Left lobe of liver (tissue), 2 donors: ENCODE results near the gene KAZN. TPM values are rescaled to one million over a fixed set of nuclear protein-coding genes. Genes with fewer than 3 reads are reported as not detected.

ENCODE experiments used
- ATAC-seq: fragments of 200-7000 bp; cut with Tn5 transposase; one replicate; pipeline ENCODE4 v1.9.1; 2020; ENCODE audit warnings: mild to moderate bottlenecking, moderate library complexity
- DNase-seq: peaks from one replicate; pipeline ENCODE4 v3.0.0-alpha.2; 2020; ENCODE audit warnings: low spot score
- total RNA-seq: library from RNA; stranded (reverse); gene quantifications from one replicate; pipeline ENCODE4 v1.2.1, GENCODE V29; 2021
- donor health status: DM: no; HTN: no; CAD: no; lungs with moderate emphysema.
- donor health status: DM: no; HTN: yes; CAD: no.

The KAZN gene
- total RNA-seq, 1 donor from 2014 or later, result 4.4 TPM

DNA sequence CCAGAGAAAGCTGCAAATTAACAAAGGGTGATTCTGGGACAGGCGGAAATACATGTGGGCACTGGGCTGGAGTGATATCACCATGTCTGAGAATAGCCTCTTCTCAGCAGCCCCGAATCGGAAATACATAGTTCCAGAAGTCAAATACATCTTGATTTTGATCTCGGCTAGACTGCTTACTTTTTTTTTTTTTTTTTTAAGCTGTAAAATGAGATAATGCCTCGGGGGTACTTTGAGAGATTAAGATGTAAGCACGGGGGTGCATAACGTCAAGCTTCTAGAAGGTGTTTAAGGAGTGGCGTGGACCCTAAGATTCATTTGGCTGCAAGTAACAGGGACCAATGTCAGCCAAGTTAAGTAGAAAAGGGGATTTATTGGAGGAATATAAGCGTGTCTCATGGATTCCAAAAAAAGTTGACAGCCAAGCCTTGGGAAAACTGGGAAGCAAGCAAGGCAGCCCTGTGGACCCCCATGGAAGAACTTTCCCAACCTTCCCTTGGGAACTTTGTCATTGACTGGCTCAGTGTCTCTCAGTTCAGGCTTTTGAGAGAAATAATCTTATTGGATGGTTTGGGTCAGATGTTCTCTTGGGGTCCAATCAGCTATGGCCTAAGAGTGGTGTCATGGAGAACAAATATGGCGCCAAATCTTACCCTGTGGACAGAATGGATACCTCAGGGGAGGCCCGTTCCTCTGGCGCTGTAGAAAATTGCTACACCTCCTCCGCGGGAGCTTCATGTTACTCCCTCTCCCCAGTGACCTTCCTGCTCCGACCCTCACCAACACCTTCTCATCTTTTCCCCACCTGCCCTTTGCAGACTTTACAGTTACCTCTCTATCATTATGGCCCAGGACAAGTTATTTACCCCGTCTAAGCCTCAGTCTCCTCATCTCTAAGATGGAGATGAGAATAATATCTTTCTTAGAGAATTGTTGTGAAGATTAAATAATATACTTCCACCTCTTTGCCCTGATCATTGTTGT lies 186.6 kb downstream of the KAZN start:
- ATAC-seq (no peak), DNase-seq (no peak)

DNA sequence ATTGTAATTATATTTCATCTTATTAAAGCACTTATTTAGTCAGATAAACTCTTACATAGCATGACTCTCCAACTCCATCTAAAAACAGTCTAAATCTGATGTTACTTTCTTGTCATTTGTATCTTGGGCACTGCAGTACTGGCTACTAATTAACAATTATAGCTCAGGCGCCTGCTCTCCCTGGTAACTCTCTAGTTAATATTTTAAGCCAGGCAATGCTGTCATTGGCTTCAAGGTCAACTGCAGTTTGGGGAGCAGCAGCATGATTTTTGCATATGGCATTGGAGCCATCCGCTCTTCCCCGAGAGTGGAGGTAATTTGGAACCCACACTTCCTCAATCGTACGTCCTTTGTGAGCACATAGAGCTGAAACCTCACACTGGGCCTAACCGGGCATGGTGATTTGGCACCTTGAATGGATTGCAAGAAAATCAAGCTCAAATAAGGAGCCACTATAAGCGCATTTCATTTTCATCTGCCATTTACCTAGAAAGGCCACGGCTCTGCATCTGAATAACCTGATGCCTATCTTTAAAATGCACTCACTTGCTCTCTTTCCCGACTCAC lies 187.7 kb downstream of the KAZN start:
- no peak for ATAC-seq
- DNase-seq, result no peak

DNA sequence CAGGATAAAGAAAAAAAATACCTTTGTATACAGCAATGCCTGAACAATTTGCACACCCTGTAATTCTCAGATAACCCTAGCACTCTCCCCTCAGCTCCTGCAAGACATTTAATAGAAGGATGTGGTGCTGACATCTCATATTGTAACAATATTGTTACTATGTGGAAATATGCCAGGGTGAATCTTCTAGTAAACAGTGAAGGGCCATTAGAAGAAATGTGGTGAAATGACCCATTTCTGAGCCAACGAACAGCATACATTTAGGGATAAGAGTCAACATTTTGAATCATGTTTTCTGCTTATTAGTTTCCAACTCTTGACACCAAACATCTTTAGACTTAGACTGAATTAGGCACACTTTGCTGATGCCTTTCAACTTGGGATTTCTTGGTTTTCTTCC lies 188.2 kb downstream of the KAZN start:
- DNase-seq (no peak), ATAC-seq (no peak)

DNA sequence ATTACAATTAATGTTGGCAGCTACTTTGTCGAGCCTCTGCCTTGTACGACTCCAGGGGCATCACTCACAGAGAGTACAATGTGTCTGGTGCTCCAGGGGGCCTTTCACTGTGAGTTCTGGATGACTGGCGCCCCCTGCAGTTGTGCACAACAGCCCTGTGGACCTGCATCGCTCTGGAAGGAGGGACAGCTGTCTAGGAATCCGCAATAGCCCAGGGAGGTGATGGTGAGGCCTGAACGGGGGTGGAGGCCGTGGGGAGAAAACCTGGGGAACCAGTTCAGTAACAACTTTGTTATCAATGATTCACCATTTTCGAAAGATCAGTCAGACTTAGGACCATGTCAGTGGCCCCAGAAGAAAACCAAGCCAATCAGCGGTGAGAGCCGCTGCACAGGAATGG lies 189.1 kb downstream of the KAZN start:
- DNase-seq, result no peak
- ATAC-seq, result no peak

DNA sequence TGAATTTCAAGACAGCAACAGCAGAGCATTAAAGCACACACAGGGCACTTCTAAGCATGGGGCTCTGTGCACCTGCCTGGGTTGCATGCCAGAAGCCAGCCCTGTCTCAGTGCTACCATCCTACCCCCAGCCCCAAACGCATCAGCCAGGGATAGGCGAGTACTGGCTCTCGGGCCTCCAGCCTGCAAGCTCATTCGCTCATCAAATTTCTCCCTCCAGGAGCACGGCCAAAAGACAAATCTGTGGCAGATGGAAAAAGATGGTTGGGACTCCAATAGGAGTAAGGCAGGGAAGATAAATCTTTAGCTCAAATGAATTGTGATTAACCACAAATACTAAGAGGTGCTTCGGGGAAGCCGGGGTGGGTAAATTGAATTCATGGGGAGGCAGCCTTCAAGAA lies 189.6 kb downstream of the KAZN start:
- DNase-seq (no peak), ATAC-seq (no peak)

DNA sequence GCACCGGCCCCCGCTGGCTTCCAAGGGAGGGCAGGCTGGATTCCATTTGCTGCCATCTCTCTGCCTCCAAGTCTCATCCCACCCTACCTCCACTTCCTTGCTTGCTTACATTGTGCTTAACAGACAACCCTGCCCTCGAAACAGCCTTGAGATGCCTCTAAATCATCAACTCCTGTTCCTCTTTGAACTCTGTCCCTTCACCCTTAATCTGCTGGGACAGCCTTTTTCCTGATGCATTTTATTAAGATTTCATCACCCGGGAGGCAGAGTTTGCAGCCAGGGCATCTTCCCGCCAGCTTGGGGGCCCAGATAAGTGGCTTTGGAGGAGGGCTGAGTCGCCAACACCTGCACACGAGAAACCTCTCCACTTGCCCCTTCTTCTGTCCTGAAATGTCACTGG lies 192.5 kb downstream of the KAZN start:
- DNase-seq (no peak), ATAC-seq (no peak)

DNA sequence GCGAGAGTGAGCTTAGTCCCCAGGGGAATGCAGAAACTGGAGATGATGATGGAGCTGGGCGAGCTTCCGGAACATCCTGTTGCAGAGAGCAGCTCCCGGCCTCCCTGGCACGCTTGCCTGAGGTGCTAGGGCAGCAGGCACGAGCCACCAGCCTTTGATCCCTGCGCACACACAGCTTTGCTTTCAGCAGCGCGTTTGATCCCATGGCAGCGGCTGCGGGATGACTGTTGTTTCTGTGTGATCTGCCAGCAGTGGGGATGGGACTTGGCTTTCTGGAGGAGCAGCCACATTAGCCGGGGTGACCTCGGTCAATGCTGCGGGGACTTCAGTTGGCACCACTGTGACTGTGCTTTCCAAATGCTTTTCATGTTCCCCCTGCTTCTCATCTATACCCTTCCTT lies 193.2 kb downstream of the KAZN start:
- no peak for ATAC-seq
- no peak for DNase-seq

DNA sequence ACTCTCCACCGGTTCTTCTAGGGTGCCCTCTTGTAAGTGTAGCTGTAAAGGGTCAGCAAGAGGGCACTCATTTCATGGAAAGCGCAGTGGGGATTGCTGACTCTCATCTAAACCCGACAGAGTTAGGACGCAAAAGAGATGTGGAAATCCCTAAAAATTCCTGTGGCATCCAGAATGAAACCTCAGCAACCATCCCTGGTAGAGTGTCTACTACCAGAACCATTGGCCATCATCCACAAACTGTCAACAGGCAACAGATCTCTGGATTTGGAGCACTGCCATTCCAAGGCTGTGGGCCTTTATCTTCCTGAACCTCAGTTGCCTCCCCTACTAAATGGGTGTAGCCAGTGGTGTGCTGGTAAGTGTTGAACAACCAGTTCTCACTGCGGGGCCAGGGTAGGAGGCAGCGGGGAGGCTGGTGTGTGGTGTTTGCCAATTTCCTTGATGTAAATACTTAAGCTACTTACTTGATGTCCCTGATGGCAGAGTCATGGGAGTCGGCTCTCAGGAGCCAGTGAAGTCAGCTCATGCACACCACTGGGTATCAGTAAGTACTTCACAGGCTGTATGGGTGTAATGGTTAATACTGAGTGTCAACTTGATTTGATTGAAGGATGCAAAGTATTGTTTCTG lies 195.8 kb downstream of the KAZN start:
- no peak for DNase-seq
- no peak for ATAC-seq

DNA sequence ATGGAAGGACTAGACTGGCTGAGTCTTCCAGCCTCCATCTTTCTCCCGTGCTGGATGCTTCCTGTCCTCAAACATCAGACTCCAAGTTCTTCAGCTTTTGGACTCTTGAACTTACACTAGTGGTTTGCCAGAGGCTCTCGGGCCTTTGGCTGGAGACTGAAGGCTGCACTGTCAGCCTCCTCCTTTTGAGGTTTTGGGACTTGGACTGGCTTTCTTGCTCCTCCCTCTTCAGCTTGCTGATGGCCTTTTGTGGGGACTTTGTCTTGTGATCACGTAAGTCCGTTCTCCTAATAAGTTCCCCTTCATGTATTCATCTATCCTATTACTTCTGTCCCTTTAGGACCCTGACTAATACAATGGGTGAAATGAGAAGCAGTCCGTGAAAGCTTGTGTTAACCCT lies 196.4 kb downstream of the KAZN start:
- DNase-seq (no peak), ATAC-seq (no peak)

DNA sequence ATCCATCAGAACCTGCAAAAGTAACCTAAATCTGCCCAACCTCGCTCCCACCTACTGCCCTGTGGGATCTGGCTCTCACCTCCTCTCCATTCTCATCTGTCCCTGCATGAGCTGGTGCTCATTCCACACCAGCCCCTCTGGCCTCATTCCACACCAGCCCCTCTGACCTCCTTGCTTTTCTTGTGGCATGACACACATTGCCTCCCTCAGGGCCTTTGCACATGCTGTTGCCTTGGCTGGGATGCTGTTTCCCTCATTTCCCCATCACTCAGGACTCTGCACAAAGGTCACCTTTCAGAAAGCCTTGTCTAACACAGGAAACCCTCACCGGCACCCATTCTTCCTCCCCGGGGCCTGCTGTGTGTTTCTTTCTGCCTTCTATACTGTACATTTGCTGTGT lies 197.1 kb downstream of the KAZN start:
- DNase-seq, result no peak
- no peak for ATAC-seq

DNA sequence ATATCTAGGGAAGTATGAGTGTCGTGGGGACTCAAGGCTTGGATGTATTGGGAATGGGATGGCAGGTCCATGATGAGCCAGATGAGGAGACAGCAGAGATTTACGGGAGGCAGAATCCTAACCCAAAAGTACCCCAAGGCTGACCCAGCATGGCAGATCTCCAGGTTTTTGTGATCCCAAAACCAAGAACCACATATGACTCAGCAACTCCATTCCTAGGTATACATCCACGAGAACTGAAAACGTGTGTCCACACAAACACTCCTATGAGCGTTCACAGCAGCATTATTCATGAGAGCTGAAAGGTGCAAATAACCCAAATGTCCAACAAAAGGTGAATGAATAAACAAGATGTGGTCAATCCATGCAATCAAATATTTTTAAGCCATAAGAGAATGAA lies 201.5 kb downstream of the KAZN start:
- no peak for ATAC-seq
- no peak for DNase-seq

DNA sequence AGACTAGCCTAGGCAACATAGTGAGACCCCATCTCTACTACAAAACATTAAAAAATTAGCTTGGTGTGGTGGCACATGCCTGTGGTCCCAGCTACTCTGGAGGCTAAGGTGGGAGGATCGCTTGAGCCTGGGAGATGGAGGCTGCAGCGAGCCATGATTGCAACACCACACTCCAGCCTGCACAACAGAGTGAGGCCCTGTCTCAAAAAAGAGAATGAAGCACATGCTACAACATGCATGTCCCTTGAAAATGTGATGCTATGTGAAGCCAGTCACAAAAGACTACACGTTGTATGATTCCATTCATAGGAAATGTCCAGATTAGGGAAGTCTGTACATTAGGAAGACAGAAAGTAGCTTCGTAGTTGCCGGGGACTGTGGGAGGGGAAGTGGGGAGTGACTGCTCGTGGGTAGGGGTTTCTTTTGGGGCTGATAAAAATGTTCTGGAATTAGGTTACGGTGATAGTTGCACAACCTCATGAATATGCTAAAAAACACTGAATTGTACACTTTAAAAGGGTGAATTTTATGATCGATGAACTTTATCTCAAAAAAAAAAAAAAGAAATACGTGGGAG lies 202.1 kb downstream of the KAZN start:
- no peak for DNase-seq
- no peak for ATAC-seq

DNA sequence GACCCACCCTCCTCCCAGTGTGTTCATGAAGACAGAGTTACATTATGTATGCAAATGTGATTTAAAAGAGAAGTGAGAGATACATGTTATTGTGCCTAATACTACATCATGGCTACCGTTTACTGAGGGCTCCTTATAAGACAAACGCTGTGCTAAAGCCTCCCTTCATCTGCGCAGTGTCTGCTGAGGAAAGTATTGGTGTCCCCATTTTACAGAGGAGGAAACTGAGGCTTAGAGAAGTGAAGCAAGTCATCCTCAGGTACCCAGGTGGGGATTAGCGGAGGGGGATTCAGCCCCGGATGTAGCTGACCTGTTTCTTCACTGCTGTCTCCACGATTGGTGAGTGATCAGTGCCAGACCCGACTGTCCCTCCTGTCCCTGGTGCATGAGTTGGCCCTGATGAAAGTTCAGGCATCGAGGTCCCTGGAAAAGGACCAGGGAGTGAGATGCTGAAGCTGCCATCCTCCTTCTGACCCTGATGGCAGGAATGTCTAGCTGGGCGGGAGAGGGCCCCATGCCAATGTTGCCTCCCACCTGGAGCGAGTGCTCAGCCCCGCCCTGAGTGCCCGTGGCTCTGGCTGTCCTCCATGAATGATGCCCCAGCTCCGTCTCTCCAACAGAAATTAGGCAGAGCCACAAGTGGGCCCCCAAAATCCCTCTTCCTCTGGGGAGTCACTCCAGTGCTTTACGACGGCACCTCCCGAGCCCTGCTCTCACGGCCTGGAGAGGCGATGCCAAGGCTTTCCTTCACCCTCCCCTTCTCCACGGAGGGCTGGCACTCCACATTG lies 204.7 kb downstream of the KAZN start:
- ATAC-seq, result no peak
- no peak for DNase-seq

DNA sequence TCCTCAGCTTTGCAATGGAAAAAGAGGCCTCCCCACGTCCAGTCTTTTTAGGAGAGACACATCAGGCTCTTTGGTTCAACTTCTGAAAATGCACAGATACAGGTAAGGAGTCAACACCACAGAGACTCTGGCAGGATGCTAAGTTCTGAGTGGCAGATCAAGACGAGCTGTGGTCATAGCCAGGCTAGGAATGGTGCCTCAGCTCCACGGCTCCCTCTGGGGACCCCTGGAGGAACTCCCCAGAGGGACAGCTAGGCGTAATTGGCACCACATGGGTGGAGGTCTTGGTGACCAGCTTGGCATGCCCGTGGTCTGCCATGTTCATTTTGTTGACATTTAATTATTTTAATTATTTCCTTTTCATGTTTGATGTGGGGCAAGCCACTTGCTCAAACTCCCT lies 206.1 kb downstream of the KAZN start:
- ATAC-seq, result no peak
- no peak for DNase-seq

DNA sequence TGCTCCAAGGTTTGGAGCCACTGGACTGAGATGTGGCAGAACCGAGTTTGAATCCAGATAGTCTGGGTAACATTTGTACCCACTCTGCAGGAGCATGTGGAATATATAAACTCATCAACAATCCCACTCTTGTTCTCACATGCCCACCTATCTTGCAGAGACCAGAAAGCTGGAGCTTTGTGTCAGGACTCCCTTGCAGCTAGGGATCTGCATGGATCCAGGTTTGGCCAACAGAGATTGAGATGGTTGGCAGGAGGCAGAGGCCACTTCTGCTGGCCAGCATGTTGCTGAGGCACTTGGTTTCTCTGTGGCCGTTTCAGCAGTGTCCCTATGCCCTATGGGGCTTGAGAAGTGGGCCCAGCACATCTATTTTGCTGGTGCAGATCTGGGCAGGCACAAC lies 208.3 kb downstream of the KAZN start:
- DNase-seq (no peak), ATAC-seq (no peak)

DNA sequence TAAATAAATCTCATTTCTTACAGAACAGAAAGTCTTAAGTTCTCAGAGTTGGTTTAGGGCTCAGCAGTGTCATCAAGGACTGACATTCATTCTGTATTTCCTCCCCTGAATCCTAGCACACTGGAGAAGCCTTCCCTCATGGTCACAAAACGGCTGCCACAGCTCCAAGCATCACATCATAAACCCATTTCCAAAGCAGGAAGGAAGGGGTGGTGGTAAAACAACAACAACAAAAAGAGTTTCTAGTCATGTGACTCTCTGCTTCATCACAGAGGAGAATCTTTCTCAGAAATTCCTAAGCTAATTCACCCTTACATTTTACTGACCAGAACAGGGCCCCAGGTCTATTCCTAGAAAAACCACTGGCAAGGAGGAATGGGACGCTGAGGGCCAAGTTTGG lies 210.3 kb downstream of the KAZN start:
- ATAC-seq, result no peak

DNA sequence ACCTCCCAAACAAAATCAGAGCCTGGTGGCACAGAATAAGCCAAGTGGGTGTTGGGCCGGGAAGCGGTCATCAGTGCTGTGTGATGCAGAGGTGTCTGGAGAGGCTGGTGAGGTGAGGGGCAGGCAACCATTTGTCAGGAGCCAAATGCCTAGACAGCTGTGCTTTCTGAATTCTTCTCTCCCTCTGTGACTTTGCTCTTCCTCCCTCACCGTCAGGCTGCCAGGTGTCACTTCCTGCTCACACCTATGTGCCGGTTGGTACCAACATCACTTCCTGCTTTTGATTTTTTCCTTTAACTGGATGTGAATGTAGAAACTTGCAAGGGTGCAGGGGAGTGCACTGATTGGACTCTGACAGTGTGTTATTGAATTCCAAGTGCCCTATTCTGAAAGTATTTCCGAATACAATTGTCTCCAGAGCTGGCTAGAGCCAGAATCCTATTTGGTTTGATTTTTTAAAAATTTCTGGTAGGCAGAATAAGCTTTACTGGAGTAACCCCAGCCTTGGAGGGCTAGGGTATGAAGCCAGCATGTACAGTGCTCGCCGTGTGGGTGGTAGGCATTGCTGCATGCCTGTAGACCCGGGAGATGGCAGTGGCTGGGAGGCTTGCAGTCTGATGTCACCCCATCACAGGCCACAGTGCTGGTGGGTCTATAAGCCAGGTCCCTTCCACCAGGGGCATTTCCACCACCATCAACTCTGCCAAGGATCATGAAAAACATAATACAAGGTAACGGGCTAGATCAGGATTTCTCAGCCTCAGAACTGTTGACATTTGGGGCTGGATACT lies 210.9 kb downstream of the KAZN start:
- ATAC-seq, result no peak
- DNase-seq, result no peak

More for the DNA sequence above, 210.3 kb downstream of the KAZN start:
- no peak for DNase-seq

DNA sequence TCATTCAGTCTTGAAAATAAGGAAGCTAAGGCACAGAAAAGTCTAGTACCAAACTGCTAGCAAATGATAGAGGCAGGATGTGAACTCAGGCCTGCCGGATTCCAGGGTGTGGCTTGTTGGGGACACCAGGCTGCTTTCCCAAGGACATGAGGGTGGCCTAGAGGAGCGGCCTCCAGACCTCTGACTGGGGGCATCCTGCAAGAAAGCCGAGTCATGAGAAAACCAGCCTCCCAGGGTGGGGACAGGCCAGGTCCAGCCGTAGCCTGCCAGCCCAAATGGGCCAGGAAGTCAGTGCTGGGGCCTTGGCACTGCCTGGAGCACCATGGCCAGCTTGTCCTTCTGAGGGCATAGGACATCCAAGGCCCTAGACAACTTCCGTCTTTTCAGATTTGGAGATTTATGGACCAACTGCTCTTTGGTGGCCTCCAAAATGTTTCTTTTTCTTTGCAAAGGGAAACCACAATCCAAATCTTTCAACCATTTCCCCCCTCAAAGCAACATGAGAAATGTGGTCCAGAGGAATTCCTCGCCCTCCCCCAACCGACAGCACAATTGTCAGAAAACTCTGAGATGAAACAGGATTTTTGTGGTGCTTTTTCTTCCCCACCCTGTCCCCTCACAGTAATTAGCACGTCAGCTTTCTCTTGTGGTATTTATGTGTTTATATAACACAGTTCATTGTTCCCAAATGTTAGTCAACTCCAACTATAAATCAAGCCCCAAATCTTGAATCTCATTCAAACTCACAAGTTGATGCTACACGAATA lies 212.3 kb downstream of the KAZN start:
- DNase-seq (no peak), ATAC-seq (no peak)

DNA sequence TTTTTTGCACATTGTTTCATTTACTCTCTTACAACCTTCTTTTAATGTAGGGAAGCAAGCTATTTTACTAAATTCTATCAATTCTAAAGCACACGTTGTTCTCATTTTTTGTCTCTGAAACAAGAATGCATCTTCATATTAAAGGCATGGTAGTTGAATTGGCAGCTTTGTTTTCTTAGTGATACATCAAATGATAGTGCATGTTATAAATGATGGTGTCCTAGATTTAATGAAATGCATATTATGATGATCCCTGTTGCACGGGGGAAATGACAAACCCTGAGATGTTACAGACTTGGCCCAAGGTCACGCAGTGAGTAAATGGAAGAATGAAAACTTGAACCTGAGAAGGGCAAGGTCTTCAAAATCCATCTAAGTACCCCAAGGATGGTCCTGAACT lies 213.1 kb downstream of the KAZN start:
- DNase-seq, result no peak
- no peak for ATAC-seq
